Adrenal gland (tissue), 5 donors: Measurements from ENCODE around the gene EPHB1.

ENCODE experiments used
- POLR2A ChIP-seq, 2 donors: fragments of 450-650 bp; IDR thresholded peaks; one replicate each; pipeline ENCODE4 v1.6.1; 2017; ENCODE audit warnings: antibody characterized with exemption in 2 of 2, mild to moderate bottlenecking in 2 of 2, moderate library complexity in 1 of 2
- TF ChIP-seq, protein P1 (sequence below), 6 experiments: fragments of 450-650 bp in 4 of 6; fragments of 200-600 bp in 2 of 6; sonication (generic) in 1 of 6; IDR thresholded peaks; 1 replicate in 5 of 6; 2 replicates in 1 of 6; pipeline versions ENCODE4 v1.5.1 to v1.8.0; 2016 to 2021; ENCODE audit warnings: antibody characterized with exemption in 6 of 6, mild to moderate bottlenecking in 2 of 6, moderate library complexity in 1 of 6
- donor health status: DM: no; HTN: no; CAD: no.

DNA sequence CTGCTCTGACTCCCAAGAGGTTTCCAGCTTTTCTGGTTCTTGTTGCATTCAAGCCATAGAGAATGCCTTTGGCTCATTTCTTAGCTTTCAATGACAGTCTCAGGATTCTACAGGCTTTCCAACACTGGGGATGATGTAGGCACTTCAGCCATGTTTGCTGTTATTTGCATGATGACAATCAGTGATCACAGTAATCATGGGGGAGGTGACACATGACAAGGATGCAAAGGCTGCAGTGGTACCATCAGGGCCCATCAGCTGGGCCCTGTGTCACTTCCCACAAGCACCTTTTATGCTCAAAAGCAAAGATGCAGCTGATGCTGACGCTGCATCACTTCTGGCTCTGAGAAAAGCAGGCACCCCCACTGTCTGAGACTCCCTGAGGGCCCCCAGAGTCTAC, 18.6 kb downstream of the EPHB1 start:
- no peak for TF ChIP-seq POLR2A (IDR thresholded peaks at IDR 0.05)
- TF ChIP-seq, protein P1, sequence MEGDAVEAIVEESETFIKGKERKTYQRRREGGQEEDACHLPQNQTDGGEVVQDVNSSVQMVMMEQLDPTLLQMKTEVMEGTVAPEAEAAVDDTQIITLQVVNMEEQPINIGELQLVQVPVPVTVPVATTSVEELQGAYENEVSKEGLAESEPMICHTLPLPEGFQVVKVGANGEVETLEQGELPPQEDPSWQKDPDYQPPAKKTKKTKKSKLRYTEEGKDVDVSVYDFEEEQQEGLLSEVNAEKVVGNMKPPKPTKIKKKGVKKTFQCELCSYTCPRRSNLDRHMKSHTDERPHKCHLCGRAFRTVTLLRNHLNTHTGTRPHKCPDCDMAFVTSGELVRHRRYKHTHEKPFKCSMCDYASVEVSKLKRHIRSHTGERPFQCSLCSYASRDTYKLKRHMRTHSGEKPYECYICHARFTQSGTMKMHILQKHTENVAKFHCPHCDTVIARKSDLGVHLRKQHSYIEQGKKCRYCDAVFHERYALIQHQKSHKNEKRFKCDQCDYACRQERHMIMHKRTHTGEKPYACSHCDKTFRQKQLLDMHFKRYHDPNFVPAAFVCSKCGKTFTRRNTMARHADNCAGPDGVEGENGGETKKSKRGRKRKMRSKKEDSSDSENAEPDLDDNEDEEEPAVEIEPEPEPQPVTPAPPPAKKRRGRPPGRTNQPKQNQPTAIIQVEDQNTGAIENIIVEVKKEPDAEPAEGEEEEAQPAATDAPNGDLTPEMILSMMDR (IDR thresholded peaks at IDR 0.05), result no peak
